NCI-H524 (cell line): ENCODE measurements around the gene TASP1.

Experiments
- DNase-seq, 2 experiments: peaks; one replicate each; lab custom pipeline; 2025; lab: John Stamatoyannopoulos, UW

TASP1 gene

GRCh38 chr20:13567663-13568062 lies 71.1 kb downstream of the TASP1 start:
- peak in 1 of 2 experiments; percentile 52 for DNase-seq

- DNase-seq = no peak
Observed at GRCh38 chr20:13563854-13564253, 74.9 kb downstream of the TASP1 start.

GRCh38 chr20:13554706-13555105 lies 84.0 kb downstream of the TASP1 start:
- DNase-seq = no peak

DNA sequence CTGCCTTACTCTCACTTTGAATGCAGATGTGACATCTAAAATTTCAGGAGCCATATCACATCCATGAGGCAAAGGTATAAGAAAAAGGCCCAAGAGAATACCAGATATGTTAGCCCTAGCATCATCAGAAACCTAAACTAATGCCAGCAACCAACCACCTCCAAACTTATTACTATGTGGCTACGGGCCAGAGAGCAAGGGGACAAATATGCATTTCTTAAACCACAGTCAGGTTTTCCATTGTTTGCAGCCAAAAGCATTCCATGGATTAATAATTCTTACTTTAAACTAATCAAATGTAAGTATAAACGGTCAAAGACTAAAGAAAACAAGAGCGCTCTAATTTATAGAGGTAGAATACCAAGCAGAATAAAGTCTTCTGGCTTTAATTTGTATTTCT lies 84.7 kb downstream of the TASP1 start:
- no peak for DNase-seq

- no peak for DNase-seq
Observed at GRCh38 chr20:13552061-13552460, 86.7 kb downstream of the TASP1 start.

DNA sequence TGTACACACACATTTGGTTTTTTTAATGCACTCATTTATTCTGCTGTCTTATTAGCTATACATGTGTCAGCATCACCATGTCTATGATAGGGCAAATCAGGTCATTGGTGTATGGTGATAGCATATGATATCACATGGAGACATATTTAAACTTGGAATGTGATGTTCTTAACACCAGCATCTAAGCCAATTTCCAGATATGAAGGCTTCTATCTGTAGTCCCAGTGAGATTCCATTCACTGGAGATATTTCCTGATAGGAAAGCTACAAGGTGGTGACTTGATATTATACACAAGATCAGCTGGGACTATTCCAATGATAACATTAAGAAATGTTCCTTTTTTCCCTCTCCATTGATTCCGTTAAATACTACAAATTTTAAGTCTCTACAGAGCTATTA lies 89.3 kb downstream of the TASP1 start:
- no peak for DNase-seq

DNA sequence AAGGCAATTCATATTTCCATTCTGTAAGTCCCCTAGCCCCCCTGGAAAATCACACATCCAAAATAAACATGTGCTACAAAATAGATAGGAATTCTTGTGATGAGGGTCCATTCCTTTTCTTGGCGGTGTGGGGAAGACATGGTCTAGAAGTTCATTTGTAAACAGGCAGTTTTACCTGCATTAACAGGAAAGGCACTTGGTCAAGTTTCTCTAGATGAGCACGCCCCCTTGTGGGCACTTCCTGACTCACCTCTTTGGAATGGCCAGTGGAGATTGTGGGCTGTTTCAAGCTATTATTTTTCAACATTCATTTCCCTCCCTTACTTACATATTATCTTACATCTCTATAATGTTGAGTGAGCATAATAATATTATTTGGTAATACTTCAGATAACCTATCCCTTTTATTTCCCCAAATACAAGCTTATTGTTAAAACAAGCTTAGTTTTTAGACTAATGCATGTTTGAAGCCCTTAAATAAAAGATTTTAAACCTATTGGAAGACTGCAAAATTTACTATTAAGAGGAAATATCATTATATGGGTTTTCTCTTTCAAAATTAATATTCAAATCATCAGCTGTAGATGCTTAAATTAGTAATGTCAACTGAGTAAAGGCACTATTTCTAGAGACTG lies 92.1 kb downstream of the TASP1 start:
- DNase-seq = peak; percentile 71 to 72

DNA sequence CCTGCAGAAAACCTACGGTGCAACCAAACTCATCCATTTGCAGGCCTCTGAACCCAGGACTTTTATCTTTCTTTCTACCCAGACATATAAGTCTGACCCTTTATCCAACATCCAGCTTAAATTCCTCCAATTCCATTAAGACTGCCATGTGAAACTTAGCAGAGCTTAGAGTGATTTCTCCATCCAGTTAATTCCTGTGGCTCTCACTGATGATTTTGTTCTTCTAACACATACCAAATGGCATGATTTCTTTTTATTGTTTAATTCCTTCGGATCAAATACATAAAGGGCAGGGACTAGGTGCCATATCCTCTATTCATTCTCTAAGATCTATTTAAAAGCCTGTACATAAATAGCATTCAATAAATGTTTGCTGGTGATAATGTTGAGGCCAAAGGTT lies 92.9 kb downstream of the TASP1 start:
- no peak for DNase-seq

- no peak for DNase-seq
Observed at GRCh38 chr20:13543783-13544182, 94.9 kb downstream of the TASP1 start.

DNA sequence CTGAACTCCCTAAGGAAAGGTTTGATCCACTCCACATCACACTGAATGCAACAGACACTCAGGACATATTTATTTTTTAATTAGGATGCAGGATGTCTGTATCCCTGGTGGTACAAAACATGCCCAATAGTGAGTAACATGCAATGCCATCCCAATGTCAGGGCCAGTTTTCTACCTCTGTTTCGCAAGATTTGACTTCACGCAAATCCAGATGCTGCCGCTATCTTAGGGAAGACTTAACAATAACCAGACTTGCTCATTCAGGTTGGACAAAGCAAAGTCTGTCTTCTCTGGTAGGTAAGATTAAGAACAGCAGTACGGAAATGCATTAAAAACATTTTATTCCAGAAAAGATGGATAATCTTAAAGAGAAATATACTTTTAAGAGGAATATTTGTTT lies 103.1 kb downstream of the TASP1 start:
- no peak for DNase-seq

DNA sequence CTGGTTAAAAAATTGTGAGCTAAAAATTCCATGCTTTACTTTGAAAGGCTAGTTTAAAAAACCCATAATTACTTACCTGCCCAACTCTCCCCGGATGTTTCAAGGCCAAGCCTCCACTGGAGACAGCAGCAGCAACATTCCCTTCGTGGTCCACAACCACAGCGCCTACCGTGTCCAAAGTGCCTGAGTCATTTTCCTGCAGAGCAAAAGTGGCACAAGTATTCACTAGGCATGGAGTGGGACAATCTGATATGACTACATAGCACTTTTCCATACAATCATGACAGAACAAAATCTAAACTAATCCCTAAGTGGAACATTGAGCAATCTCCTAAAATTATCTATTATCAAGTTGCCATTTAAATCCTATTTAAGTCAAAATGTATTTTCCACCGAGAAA lies 104.8 kb downstream of the TASP1 start:
- DNase-seq = no peak

DNA sequence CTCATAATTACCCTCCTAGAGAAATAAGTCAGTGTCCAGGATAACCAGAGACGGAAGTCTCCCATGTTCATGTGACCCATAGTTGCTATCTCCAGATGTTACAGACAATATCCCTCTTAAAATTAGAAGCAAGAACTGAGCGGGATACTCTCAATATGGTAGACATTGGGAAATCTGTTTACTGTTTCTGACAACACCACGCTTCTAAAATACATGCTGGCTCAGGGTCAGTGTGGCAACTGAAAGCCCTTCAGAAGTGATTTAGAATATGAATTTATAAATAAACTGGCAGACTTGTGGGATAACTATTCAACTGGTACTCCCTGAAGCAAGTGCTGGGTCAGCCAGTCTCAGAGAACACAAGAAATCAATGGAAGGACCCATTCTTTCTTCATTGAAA lies 108.6 kb downstream of the TASP1 start:
- DNase-seq = no peak

- no peak for DNase-seq
Observed at GRCh38 chr20:13526551-13526950, 112.2 kb downstream of the TASP1 start.

DNA sequence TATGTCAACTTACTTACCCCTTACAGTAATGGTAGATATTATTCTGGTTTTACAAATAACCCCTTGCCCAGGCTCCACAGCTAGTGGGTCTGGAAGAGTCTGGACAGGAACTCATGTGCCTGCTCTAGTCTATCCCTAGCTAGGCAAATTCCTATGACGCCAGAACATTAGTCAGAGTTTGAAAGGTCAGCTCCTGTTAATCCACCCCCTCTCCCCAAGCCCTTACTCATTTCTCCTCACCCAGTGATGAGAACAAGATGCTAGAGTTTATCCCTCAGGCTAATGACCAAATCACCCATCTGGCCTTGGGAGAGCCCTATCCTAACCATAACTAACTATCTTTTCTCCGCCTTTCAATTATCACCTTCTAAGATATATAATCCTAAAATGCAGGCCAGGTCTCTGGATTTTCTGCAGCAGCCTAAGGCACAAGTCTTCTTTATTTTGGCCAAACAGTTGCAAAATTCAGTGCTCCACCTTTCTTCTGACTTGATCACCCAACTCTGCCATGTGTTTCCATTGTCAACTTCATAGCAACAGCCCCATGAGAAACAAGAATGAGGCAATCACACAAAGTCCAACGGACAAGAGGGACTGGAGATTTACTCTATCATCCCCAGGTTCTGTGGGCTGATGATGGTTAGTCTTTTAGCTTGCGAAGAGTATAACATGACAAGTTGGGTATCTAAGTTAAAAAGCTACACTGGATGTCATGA lies 113.3 kb downstream of the TASP1 start:
- no peak for DNase-seq

- no peak for DNase-seq
Observed at GRCh38 chr20:13524339-13524738, 114.4 kb downstream of the TASP1 start.

DNA sequence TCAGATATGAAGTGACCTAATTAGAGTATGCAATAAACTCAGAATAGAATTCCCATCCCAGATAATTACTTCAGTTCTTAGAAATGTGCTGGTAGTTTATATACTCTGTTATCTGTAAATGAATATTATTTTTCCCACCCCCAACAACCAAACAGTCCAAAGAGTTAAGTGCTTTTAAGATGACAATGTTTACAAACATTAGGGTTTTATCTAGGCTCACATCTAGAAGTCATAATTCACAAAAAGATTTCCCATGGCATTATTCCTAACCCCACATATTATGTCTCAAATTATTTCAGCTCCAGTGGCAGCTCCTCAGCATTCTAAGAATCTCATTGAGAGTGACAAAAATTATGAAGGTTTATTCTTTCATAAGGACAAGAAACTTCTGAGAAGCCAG lies 120.9 kb downstream of the TASP1 start:
- DNase-seq = no peak

DNA sequence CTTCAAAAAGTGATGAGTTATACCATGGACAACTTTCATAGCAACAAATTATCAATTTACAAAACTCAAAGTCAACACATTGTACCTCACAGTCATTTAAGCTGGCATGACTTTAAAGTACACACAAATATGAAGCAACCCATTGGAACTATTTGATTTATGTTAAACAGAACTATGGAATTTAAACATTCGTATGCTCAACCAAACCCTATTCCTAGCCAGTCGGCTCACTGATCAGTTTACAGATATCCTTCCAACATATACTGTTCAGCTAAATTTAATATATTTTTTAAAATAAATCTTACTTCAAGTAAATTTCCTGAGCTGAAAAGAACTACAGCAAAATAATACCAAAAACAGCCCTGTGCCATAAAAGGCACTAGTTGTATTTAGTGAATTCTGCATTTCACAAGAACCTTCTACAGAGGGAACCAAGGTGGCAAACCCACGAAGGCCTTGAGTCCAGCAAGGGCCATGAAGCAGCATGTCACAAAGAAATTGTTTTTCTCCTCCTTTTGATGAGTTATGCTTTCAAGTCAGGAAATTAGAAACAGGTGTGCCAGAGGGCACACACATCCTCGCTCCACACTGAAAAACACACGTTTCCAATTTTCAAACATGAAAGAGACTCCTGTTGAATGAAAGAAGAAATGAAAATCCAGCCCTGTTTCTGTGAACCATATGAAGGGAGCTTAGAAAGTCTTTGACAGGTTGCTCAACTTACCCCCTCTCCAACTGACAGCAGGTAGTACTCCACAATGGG lies 122.8 kb downstream of the TASP1 start:
- no peak for DNase-seq

GRCh38 chr20:13515291-13515690 lies 123.4 kb downstream of the TASP1 start:
- DNase-seq = no peak

DNA sequence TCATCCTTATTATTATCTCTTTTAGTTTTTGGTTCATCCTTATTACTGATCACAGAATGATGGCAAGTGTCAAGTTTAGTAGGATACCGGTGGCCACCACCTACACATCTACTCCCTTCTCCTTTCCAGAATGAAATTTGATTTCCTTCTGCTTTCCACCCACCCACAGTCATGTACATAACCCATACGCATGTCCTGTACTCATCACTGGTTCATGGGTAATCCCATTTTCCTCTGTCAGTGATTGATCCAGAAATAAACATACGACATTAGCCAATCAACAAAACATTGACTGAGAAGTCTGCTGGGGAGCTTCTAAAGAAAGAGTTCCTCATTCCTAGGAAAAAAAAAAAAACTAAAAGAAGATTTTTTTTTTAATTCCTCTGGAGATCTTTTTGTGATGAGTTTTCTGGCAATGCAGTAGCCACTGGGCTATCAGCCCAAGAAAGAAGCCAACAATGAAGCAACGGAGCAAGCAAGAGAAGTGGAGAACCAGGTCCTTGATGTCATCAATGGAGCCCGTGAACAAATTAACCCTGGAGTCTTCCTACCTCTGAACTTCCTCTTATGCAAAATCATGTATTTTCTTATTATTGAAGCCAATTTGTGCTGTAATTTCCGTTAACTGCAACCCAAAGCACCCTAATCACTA lies 127.8 kb downstream of the TASP1 start:
- DNase-seq = no peak

GRCh38 chr20:13507646-13508045 lies 131.1 kb downstream of the TASP1 start:
- no peak for DNase-seq

DNA sequence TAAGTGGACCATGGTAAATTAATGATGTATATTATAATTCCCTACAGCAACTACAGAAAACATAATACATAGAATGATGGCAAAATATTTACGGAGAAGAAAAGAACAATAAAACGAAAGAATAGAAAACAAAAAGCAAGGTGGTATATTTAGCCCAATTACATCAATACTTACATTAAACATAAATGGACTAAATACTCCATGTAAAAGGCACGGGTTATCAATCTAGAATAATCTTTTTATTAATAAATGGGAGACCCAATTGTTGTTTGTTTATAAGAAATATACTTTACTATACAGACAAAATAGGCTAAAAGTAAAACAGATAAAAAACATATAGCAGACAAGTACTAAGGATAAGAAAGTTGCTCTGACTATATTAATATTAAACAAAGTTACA lies 137.2 kb downstream of the TASP1 start:
- no peak for DNase-seq

- no peak for DNase-seq
Observed at GRCh38 chr20:13494019-13494418, 144.7 kb downstream of the TASP1 start.

GRCh38 chr20:13493143-13493542 lies 145.6 kb downstream of the TASP1 start:
- DNase-seq = no peak
